ENCODE results near the gene TRAK1.
A peak's percentile ranks its signal among the peaks of the same experiment; 100 is the strongest.

The TRAK1 gene

GRCh38 chr3:42183991-42184632 is 93.0 kb downstream of the TRAK1 start:
- DNase-seq, result no peak

GRCh38 chr3:42184651-42185443 is 93.7 kb downstream of the TRAK1 start:
- no peak for DNase-seq

GRCh38 chr3:42187936-42188335 is 96.8 kb downstream of the TRAK1 start:
- DNase-seq, result no peak

- no peak for DNase-seq
Observed at GRCh38 chr3:42188376-42188775, 97.2 kb downstream of the TRAK1 start.

- no peak for DNase-seq
Observed at GRCh38 chr3:42189001-42189460, 97.9 kb downstream of the TRAK1 start.

- no peak for DNase-seq
Observed at GRCh38 chr3:42189736-42190135, 98.6 kb downstream of the TRAK1 start.

GRCh38 chr3:42190701-42191442 is 99.7 kb downstream of the TRAK1 start:
- peak; percentile 12 for DNase-seq

GRCh38 chr3:42191443-42191747 is 100.2 kb downstream of the TRAK1 start:
- no peak for DNase-seq

GRCh38 chr3:42192334-42193200 is 101.4 kb downstream of the TRAK1 start:
- no peak for DNase-seq

- no peak for DNase-seq
Observed at GRCh38 chr3:42194943-42195510, 103.9 kb downstream of the TRAK1 start.

GRCh38 chr3:42195879-42196330 is 104.7 kb downstream of the TRAK1 start:
- DNase-seq, result no peak

- no peak for DNase-seq
Observed at GRCh38 chr3:42198709-42199108, 107.6 kb downstream of the TRAK1 start.

GRCh38 chr3:42202217-42202865 is 111.2 kb downstream of the TRAK1 start:
- no peak for DNase-seq

- no peak for DNase-seq
Observed at GRCh38 chr3:42204867-42205599, 113.9 kb downstream of the TRAK1 start.

- DNase-seq, result no peak
Observed at GRCh38 chr3:42205800-42206514, 114.8 kb downstream of the TRAK1 start.

- no peak for DNase-seq
Observed at GRCh38 chr3:42209917-42210316, 118.8 kb downstream of the TRAK1 start.

- no peak for DNase-seq
Observed at GRCh38 chr3:42210726-42211125, 119.6 kb downstream of the TRAK1 start.

GRCh38 chr3:42213417-42213816 is 122.3 kb downstream of the TRAK1 start:
- no peak for DNase-seq

- DNase-seq, result no peak
Observed at GRCh38 chr3:42214064-42214463, 122.9 kb downstream of the TRAK1 start.

- peak; percentile 26 for DNase-seq
Observed at GRCh38 chr3:42214565-42215283, 123.6 kb downstream of the TRAK1 start.

Data from NCI-H226 (cell line).